ENCODE data around the gene RTKN2. TPM values are rescaled to one million over a fixed set of nuclear protein-coding genes. Genes with fewer than 3 reads are reported as not detected.

The RTKN2 gene
- total RNA-seq, 4 donors from 2014 or later: 4.9 to 10.8 (median 9.7) TPM

DNA sequence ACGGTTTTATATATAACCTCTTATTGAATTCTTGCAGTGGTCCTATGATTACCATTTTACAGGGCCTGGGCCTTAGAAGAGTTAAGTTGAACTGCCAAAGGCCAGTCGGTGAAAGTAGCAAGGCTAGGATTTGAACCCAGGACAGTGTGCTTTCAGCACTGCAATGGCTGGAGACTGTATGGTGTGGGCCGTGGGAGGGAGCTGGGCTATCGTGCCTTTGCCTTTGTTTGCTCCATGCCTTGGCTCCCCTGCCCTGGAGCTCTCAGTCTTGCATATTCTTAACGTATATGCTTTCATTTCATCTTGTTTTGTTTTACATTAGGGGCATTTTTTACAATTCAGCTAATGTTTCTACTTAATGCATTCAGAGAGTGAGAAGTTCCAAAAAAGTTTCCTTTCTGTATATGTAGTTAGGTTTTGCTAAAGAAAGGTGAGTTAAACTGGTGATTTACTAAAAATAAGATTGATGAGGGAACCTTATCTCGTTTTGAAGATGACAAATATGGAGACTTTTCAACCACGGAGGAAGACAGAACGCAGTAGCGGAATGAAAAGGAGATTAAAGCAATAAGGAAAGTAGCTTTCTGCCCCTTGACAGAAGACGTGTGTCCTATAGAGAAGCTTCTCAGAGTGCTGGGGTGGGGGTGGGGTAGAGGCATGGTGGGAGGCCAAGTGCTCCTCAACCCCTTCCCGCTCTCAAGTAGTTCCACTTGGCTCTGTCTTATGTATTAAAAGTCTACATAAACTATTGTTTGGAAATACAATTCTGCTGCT is 82.5 kb downstream of the RTKN2 start:
- WGBS, 2 donors: 72 to 76% methylated on average over 11 of the region's 11 CpGs
- Histone ChIP-seq H3K4me3 (no peak overlapping the region), H3K27me3 (no peaks in the 10 kb centered on the region), H3K36me3 (no peaks in the 10 kb centered on the region), H3K27ac (no peak overlapping the region), H3K4me1 (no peaks in the 10 kb centered on the region), H3K9me3 (no peaks in the 10 kb centered on the region)
- TF ChIP-seq, protein P1, sequence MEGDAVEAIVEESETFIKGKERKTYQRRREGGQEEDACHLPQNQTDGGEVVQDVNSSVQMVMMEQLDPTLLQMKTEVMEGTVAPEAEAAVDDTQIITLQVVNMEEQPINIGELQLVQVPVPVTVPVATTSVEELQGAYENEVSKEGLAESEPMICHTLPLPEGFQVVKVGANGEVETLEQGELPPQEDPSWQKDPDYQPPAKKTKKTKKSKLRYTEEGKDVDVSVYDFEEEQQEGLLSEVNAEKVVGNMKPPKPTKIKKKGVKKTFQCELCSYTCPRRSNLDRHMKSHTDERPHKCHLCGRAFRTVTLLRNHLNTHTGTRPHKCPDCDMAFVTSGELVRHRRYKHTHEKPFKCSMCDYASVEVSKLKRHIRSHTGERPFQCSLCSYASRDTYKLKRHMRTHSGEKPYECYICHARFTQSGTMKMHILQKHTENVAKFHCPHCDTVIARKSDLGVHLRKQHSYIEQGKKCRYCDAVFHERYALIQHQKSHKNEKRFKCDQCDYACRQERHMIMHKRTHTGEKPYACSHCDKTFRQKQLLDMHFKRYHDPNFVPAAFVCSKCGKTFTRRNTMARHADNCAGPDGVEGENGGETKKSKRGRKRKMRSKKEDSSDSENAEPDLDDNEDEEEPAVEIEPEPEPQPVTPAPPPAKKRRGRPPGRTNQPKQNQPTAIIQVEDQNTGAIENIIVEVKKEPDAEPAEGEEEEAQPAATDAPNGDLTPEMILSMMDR (IDR thresholded peaks at IDR 0.05): no peak
- no peak for TF ChIP-seq POLR2A (IDR thresholded peaks at IDR 0.05)
- no peak for DNase-seq
- intact Hi-C loops (cut with DNase I): no loop called here

DNA sequence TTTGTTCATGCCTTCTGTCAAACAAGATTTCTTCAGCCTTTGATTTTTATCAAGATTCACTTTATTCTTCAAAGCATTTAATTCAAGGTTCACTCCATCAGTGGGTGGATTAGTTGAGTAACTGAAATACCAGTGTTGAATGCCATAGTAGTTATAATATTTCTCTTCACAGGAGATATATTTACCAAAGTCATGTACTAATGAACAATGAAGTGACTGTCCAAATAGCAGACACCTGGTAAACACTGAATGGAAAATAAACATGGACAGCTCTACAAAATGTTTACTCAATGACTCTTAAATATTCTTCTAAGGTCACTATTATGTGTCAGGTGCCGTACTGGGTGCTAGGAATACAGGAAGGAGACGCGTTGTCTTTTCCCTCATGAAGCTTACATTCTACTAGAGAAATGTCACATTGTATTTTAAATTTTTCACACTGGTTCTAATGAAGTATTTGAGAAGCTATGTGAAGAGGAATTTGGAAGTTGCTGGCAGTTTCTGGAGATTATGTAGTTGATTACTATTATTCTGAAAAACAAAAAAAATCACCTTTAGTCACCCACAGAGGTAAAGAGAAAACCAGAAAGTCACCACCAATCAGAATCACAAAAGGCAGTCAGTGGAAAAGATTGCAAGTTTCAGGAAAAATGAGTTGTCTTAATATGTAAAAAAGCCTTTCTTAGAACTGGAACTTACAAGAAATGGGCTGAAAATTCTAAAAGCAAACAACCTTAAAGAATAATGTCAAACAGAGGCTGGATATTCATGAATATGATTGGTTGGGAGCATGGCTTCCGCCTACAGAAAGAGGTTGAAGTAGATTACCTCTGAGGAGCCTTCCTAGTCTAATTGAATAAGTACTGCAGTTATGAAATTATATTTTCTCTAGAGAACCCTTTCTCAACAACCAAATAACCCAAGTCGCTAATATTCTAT is 84.5 kb downstream of the RTKN2 start:
- DNase-seq: no peak
- no peak overlapping the region for H3K27ac ChIP-seq
- H3K4me3 ChIP-seq: no peak overlapping the region
- intact Hi-C loops (cut with DNase I): no loop called here
- H3K27me3 ChIP-seq: no peaks in the 10 kb centered on the region
- 83 to 85% methylated on average over 5 of the region's 5 CpGs for WGBS, 2 donors
- H3K9me3 ChIP-seq: no peaks in the 10 kb centered on the region
- TF ChIP-seq, protein P1 (IDR thresholded peaks at IDR 0.05): no peak
- TF ChIP-seq POLR2A (IDR thresholded peaks at IDR 0.05): no peak
- H3K36me3 ChIP-seq: no peaks in the 10 kb centered on the region
- H3K4me1 ChIP-seq: no peaks in the 10 kb centered on the region

DNA sequence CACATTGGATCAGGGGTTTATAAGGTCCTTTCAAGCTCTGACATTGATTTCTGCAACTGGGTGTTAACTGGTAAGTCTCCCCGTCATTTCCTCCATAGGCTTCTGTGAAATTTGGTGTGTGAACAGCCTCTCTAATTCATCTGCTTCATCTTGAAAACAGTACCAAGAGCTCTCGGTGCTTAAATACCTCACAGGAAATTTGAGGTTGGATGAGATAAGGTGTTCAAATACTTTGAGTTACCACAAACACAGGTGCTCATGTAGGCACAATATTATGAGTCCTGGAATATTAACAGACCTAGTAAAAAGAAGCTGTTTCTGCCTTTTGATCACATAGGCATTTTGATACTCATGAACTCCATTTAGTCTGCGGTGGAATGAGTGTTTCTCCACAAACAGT is 85.2 kb downstream of the RTKN2 start:
- no peak overlapping the region for H3K27ac ChIP-seq
- H3K9me3 ChIP-seq: no peaks in the 10 kb centered on the region
- H3K27me3 ChIP-seq: no peaks in the 10 kb centered on the region
- intact Hi-C loops (cut with DNase I): no loop called here
- no peak for DNase-seq
- 54 to 73% methylated on average over 3 of the region's 3 CpGs for WGBS, 2 donors
- TF ChIP-seq POLR2A (IDR thresholded peaks at IDR 0.05): no peak
- TF ChIP-seq, protein P1 (IDR thresholded peaks at IDR 0.05): no peak
- no peak overlapping the region for H3K4me3 ChIP-seq
- no peaks in the 10 kb centered on the region for H3K4me1 ChIP-seq
- H3K36me3 ChIP-seq: no peaks in the 10 kb centered on the region

DNA sequence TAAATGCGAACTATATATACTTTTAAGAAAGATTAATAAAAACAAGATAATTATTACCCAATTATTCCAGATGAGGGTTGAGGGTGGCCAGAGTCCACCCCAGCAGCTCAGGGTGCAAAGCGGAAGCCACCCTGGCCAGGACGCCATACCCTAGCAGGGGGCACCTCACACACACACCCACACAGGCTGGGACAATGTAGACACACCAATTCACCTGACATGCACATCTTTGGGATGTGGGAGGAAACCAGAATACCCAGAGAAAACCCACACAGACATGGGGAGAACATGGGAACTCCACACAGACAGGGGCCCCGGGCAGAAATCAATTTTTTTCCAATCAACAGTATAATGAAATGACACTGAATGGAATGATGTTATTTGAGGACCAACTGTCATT is 86.0 kb downstream of the RTKN2 start:
- H3K4me3 ChIP-seq: no peak overlapping the region
- H3K27me3 ChIP-seq: no peaks in the 10 kb centered on the region
- TF ChIP-seq POLR2A (IDR thresholded peaks at IDR 0.05): no peak
- TF ChIP-seq, protein P1 (IDR thresholded peaks at IDR 0.05): no peak
- H3K4me1 ChIP-seq: no peaks in the 10 kb centered on the region
- intact Hi-C loops (cut with DNase I): no loop called here
- no peaks in the 10 kb centered on the region for H3K36me3 ChIP-seq
- 85 to 98% methylated on average over 4 of the region's 4 CpGs for WGBS, 2 donors
- no peak overlapping the region for H3K27ac ChIP-seq
- DNase-seq: no peak
- H3K9me3 ChIP-seq: no peaks in the 10 kb centered on the region

DNA sequence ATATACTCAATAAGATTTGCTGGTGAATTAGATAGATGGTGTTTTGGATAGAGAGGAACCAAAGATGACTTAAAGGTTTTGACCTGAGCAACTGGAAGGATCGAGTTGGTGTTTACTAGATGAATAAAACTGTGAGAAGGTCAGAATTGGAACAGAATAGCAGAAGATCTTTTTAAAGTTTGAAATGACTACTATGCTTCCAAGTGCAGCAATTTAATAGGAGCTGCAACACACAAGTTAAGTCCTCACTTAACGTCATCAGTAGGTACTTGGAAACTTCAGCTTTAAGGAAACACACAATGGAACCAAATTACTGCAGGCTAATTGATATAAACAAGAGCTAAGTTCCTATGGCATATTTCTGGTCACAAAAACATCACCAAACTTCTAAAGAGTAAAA is 86.5 kb downstream of the RTKN2 start:
- no peaks in the 10 kb centered on the region for H3K9me3 ChIP-seq

More for the DNA sequence above, 86.5 kb downstream of the RTKN2 start:
- Histone ChIP-seq H3K36me3 (no peaks in the 10 kb centered on the region), H3K4me1 (no peaks in the 10 kb centered on the region), H3K27ac (no peak overlapping the region), H3K4me3 (no peak overlapping the region), H3K27me3 (no peaks in the 10 kb centered on the region)
- no peak for DNase-seq
- intact Hi-C loops (cut with DNase I): no loop called here
- 70 to 79% methylated on average over 2 of the region's 2 CpGs for WGBS, 2 donors
- no peak for TF ChIP-seq POLR2A (IDR thresholded peaks at IDR 0.05)
- TF ChIP-seq, protein P1 (IDR thresholded peaks at IDR 0.05): no peak

Measured in esophagus squamous epithelium (tissue), 5 donors.